ENCODE results near the gene A2M. TPM values are rescaled to one million over a fixed set of nuclear protein-coding genes. Genes with fewer than 3 reads are reported as not detected.

The A2M gene
- total RNA-seq, 1 experiment from 2014 or later: 1.9 TPM

- TF ChIP-seq, protein P1, sequence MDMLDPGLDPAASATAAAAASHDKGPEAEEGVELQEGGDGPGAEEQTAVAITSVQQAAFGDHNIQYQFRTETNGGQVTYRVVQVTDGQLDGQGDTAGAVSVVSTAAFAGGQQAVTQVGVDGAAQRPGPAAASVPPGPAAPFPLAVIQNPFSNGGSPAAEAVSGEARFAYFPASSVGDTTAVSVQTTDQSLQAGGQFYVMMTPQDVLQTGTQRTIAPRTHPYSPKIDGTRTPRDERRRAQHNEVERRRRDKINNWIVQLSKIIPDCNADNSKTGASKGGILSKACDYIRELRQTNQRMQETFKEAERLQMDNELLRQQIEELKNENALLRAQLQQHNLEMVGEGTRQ (CRISPR knock-in tag; IDR thresholded peaks at IDR 0.05): no peak
Observed at GRCh38 chr12:9051158-9051550, 64.6 kb downstream of the A2M start (continued).

- Mint-ChIP-seq H3K4me3 (no peak overlapping the region), H3K9me3 (peaks cover 2% of the 10 kb centered on the region; the same call in 1 of the 2 replicates), H3K36me3 (no peaks in the 10 kb centered on the region), H3K27me3 (ENCODE audit: low read depth) (no peaks in the 10 kb centered on the region), H3K27ac (no peak overlapping the region), H3K4me1 (peaks cover 7% of the 10 kb centered on the region; the same call in 1 of the 2 replicates)
- ATAC-seq (peak; percentile 18; the same call in 1 of the 2 replicates), DNase-seq (ENCODE audit: low spot score) (no peak)
- ChIA-PET CTCF (interaction anchor here (0.9 to 3.4 kb wide), 17 partner anchors 9 to 507 kb away, joined by 3 to 38 read pairs (median 9); partner anchors contain the start of gene M6PR), POLR2A (no interaction called here)
- no peak for TF ChIP-seq GTF2I (CRISPR knock-in tag; conservative IDR thresholded peaks at IDR 0.05)
- TF ChIP-seq, protein P2, sequence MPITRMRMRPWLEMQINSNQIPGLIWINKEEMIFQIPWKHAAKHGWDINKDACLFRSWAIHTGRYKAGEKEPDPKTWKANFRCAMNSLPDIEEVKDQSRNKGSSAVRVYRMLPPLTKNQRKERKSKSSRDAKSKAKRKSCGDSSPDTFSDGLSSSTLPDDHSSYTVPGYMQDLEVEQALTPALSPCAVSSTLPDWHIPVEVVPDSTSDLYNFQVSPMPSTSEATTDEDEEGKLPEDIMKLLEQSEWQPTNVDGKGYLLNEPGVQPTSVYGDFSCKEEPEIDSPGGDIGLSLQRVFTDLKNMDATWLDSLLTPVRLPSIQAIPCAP (CRISPR knock-in tag; IDR thresholded peaks at IDR 0.05): no peak
- TF ChIP-seq ELF4 (CRISPR knock-in tag; IDR thresholded peaks at IDR 0.05; ENCODE audit: low read depth): no peak
- TF ChIP-seq NFATC4 (CRISPR knock-in tag; IDR thresholded peaks at IDR 0.05): no peak
- TF ChIP-seq, protein P3, sequence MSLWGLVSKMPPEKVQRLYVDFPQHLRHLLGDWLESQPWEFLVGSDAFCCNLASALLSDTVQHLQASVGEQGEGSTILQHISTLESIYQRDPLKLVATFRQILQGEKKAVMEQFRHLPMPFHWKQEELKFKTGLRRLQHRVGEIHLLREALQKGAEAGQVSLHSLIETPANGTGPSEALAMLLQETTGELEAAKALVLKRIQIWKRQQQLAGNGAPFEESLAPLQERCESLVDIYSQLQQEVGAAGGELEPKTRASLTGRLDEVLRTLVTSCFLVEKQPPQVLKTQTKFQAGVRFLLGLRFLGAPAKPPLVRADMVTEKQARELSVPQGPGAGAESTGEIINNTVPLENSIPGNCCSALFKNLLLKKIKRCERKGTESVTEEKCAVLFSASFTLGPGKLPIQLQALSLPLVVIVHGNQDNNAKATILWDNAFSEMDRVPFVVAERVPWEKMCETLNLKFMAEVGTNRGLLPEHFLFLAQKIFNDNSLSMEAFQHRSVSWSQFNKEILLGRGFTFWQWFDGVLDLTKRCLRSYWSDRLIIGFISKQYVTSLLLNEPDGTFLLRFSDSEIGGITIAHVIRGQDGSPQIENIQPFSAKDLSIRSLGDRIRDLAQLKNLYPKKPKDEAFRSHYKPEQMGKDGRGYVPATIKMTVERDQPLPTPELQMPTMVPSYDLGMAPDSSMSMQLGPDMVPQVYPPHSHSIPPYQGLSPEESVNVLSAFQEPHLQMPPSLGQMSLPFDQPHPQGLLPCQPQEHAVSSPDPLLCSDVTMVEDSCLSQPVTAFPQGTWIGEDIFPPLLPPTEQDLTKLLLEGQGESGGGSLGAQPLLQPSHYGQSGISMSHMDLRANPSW (CRISPR knock-in tag; conservative IDR thresholded peaks at IDR 0.05; ENCODE audit: low read depth): no peak
- no peak for TF ChIP-seq CREM (CRISPR knock-in tag; IDR thresholded peaks at IDR 0.05)
Observed at GRCh38 chr12:9050521-9051157, 65.1 kb downstream of the A2M start.

GRCh38 chr12:9049520-9050133 is 66.1 kb downstream of the A2M start:
- peak; percentile 65; the same call in 1 of the 2 replicates for ATAC-seq
- H3K36me3 Mint-ChIP-seq: no peaks in the 10 kb centered on the region
- POLR2A ChIA-PET: interaction anchor here (0.8 kb wide), 1 partner anchor 105 kb away, joined by 4 read pairs; no protein-coding TSS in a partner anchor

GRCh38 chr12:9048930-9049329 is 66.8 kb downstream of the A2M start:
- POLR2A ChIA-PET: no interaction called here
- Mint-ChIP-seq H3K9me3 (peaks cover 8% of the 10 kb centered on the region; the same call in 1 of the 2 replicates), H3K27ac (no peak overlapping the region), H3K4me3 (no peak overlapping the region), H3K4me1 (peaks cover 7% of the 10 kb centered on the region; the same call in 1 of the 2 replicates), H3K36me3 (no peaks in the 10 kb centered on the region), H3K27me3 (ENCODE audit: low read depth) (no peaks in the 10 kb centered on the region)
- DNase-seq (ENCODE audit: low spot score): no peak
- TF ChIP-seq NR2C2 (CRISPR knock-in tag; IDR thresholded peaks at IDR 0.05) (no peak), RORB (CRISPR knock-in tag; IDR thresholded peaks at IDR 0.05) (no peak), ATF1 (CRISPR knock-in tag; IDR thresholded peaks at IDR 0.05) (no peak), PRRX2 (CRISPR knock-in tag; IDR thresholded peaks at IDR 0.05) (no peak), ZNF232 (CRISPR knock-in tag; IDR thresholded peaks at IDR 0.05) (no peak), EMX1 (CRISPR knock-in tag; IDR thresholded peaks at IDR 0.05) (no peak)
- ATAC-seq: no peak; the same call in 1 of the 2 replicates
- CTCF ChIA-PET: interaction anchor here (0.8 to 3.4 kb wide), 21 partner anchors 11 to 504 kb away, joined by 3 to 38 read pairs (median 9); partner anchors contain the start of genes A2ML1 and M6PR

More at GRCh38 chr12:9049520-9050133, 66.1 kb downstream of the A2M start:
- Mint-ChIP-seq H3K27me3 (ENCODE audit: low read depth) (no peaks in the 10 kb centered on the region), H3K27ac (no peak overlapping the region), H3K9me3 (peaks cover 6% of the 10 kb centered on the region; the same call in 1 of the 2 replicates), H3K4me1 (peaks cover 7% of the 10 kb centered on the region; the same call in 1 of the 2 replicates), H3K4me3 (no peak overlapping the region)
- TF ChIP-seq, protein P4, sequence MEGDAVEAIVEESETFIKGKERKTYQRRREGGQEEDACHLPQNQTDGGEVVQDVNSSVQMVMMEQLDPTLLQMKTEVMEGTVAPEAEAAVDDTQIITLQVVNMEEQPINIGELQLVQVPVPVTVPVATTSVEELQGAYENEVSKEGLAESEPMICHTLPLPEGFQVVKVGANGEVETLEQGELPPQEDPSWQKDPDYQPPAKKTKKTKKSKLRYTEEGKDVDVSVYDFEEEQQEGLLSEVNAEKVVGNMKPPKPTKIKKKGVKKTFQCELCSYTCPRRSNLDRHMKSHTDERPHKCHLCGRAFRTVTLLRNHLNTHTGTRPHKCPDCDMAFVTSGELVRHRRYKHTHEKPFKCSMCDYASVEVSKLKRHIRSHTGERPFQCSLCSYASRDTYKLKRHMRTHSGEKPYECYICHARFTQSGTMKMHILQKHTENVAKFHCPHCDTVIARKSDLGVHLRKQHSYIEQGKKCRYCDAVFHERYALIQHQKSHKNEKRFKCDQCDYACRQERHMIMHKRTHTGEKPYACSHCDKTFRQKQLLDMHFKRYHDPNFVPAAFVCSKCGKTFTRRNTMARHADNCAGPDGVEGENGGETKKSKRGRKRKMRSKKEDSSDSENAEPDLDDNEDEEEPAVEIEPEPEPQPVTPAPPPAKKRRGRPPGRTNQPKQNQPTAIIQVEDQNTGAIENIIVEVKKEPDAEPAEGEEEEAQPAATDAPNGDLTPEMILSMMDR (IDR thresholded peaks at IDR 0.05): peak; percentile 24
- TF ChIP-seq ZNF263 (CRISPR knock-in tag; IDR thresholded peaks at IDR 0.05; ENCODE audit: low read depth): no peak
- CTCF ChIA-PET: interaction anchor here (0.6 to 3.4 kb wide), 27 partner anchors 8 to 505 kb away, joined by 3 to 38 read pairs (median 6); partner anchors contain the start of genes A2ML1 and M6PR
- DNase-seq (ENCODE audit: low spot score): no peak

All from WTC11 (cell line).